ENCODE results near the gene TBRG4.
"Not testable (repeated sequence)": the region's sequence is repeated elsewhere in the genome, so short reads cannot be mapped to it uniquely, and the experiment has no call there.

The TBRG4 gene

DNA sequence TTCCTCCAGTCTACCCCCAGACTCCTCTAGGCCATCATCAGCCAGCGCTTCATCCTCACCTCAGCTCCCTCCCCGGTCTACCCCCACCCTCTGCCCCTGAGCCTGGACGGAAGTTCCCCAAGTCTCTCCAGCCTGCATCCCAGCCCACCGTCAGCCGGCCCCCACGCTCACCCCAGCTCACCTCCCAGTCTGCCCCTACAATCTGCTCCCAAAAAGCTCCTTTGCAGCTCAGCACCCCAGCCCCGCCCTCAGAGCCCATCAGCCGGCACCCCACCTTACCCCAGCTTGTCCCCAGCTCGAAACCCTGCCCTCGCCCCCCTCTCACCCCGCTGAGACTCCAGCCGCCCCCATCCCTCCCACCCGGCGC lies 45.8 kb upstream of the TBRG4 start:
- TF ChIP-seq, protein P1, sequence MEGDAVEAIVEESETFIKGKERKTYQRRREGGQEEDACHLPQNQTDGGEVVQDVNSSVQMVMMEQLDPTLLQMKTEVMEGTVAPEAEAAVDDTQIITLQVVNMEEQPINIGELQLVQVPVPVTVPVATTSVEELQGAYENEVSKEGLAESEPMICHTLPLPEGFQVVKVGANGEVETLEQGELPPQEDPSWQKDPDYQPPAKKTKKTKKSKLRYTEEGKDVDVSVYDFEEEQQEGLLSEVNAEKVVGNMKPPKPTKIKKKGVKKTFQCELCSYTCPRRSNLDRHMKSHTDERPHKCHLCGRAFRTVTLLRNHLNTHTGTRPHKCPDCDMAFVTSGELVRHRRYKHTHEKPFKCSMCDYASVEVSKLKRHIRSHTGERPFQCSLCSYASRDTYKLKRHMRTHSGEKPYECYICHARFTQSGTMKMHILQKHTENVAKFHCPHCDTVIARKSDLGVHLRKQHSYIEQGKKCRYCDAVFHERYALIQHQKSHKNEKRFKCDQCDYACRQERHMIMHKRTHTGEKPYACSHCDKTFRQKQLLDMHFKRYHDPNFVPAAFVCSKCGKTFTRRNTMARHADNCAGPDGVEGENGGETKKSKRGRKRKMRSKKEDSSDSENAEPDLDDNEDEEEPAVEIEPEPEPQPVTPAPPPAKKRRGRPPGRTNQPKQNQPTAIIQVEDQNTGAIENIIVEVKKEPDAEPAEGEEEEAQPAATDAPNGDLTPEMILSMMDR (IDR thresholded peaks at IDR 0.05; ENCODE audit: low read depth, low read length), result no peak
- H3K4me3 ChIP-seq (replicated peaks in 1 of 2; ENCODE audit: low read depth in 2 of 2, low read length in 2 of 2), result no peak overlapping the region
- DNase-seq (ENCODE audit: low read depth in 2 of 2), result no peak

DNA sequence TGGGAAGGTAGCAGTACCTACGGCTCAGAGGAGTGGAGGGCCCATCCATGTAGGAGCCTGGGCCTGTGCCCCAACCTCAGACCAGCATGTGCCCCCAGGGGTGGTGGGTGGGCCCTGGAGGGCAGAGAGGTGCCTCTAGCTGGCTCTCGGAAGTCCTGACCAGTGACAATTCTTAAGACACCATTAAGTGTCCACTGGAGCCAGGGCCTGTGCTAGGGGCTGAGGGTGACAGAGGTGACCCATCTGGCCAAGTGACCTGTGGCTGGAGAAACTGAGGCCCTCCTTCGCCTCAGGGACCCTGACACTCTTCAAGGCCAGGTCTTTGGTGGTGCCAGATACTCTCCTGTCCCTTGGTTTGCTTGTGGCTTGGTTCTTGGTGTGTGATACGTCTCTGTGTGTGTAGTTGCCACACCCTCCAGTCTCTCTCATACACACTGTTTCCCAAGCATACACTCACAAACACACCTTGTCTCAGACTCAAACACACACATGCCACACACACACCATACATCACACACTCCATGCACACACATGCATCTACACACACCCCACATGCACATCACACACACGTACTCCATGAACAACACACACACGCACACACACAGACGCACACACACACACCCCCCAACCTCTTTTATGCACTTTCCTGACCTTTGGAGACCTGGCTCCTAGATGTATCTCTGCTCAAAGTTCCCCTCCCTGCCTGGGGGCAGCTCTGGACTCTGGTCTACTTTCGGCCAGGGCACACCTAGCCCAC lies 45.2 kb upstream of the TBRG4 start:
- H3K4me3 ChIP-seq (replicated peaks in 1 of 2; ENCODE audit: low read depth in 2 of 2, low read length in 2 of 2), result no peak overlapping the region
- TF ChIP-seq, protein P1 (IDR thresholded peaks at IDR 0.05; ENCODE audit: low read depth, low read length), result no peak
- no peak for DNase-seq (ENCODE audit: low read depth in 2 of 2)

DNA sequence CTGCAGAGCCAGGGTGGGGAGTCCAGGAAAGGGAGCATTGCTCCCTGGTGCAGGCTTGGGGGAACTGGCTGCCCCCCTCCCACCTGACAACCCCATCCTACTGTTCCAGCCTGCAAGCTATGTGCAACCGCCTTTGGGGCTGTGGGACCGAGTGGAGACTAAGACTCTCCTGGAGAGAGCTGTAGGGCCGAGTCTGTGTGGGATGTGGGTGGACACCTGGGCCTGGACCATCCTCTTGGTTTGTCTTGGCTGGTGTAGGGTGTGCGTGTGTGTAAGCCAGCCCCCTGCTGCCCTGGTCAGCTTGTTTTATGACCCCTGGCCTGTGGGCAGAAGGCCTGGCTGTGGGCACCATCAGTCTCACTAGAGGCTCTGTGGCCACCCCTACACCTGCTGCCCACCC lies 44.4 kb upstream of the TBRG4 start:
- H3K4me3 ChIP-seq (replicated peaks in 1 of 2; ENCODE audit: low read depth in 2 of 2, low read length in 2 of 2), result no peak overlapping the region
- DNase-seq (ENCODE audit: low read depth in 2 of 2), result no peak
- TF ChIP-seq, protein P1 (IDR thresholded peaks at IDR 0.05; ENCODE audit: low read depth, low read length), result no peak

DNA sequence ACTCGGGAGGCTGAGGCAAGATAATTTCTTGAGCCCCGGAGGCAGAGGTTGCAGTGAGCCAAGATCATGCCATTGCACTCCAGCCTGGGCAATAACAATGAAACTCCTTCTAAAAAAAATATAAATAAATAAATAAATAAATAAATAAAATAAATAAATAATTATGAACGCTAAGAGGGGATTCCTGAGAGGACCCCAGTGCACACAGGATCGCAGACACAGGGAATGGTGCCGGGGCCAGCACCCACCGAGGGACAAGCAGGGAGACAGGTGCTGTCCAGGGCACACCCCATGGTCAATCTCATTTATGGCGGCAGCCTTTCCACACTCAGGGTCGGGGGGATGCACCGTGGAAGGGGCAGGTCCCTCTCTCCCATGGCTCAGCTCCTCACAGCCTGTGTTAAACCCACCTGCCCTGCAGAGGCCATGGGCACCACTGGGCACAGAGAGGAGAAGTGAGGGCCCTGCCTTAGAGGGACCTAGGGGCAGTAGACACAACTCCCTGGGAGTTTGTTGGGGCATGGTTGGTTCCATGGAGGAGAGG lies 43.9 kb upstream of the TBRG4 start:
- DNase-seq (ENCODE audit: low read depth in 2 of 2), result no peak
- H3K4me3 ChIP-seq (replicated peaks in 1 of 2; ENCODE audit: low read depth in 2 of 2, low read length in 2 of 2), result no peak overlapping the region
- TF ChIP-seq, protein P1 (IDR thresholded peaks at IDR 0.05; ENCODE audit: low read depth, low read length), result no peak

DNA sequence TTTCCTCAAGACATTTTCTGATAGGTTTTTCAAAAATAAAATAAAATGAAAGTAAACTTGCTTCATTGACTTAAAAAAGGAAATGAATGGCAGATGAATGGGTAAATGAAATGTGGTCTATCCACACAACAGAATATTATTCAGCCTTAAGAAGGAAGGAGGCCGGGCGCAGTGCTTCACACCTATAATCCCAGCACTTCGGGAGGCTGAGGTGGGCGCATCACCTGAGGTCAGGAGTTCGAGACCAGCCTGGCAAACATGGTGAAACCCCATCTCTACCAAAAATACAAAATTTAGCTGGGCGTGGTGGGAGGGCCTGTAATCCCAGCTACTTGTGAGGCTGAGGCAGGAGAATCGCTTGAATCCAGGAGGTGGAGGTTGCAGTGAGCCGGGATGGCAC lies 42.4 kb upstream of the TBRG4 start:
- not testable (repeated sequence) for DNase-seq (ENCODE audit: low read depth in 2 of 2); H3K4me3 ChIP-seq (replicated peaks in 1 of 2; ENCODE audit: low read depth in 2 of 2, low read length in 2 of 2)

DNA sequence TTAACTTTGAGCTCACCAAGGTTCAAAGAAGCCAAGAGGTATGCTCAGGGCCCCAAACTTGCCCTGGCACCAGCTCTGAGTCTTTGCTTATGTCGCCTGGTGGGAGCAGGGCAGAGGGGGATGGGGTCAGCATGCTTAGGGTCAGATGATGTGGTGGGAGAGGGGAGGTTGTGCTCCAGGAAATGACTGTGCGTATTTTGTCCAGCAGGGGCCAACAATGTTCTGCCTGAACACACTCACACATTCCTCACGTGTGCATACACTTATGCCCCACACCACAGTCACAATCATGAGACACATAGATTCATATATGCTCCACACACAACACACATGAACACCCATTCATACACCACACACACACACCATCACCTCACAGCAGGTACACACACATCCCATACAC lies 41.7 kb upstream of the TBRG4 start:
- H3K4me3 ChIP-seq (replicated peaks in 1 of 2; ENCODE audit: low read depth in 2 of 2, low read length in 2 of 2), result no peak overlapping the region
- TF ChIP-seq, protein P1 (IDR thresholded peaks at IDR 0.05; ENCODE audit: low read depth, low read length), result no peak
- DNase-seq (ENCODE audit: low read depth in 2 of 2), result no peak

DNA sequence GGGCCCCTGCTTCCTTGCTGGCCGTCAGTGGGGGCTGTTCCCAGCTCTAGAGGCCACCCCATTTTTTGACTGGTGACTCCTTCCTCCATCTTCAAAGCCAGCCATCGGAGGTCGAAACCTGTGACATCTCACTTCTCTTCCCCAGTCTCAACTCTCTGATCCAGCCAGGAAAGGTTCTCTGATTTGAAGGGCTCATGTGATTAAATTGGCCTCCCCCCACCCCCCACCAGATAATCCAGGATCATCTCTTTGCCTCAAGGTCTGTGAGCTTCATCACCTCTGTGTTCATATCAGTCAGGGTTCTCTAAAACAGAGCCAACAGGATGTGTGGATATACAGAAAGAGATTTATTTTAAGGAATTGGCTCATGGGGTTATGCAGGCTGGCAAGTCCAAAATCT lies 40.5 kb upstream of the TBRG4 start:
- no peak overlapping the region for H3K4me3 ChIP-seq (replicated peaks in 1 of 2; ENCODE audit: low read depth in 2 of 2, low read length in 2 of 2)
- TF ChIP-seq, protein P1 (IDR thresholded peaks at IDR 0.05; ENCODE audit: low read depth, low read length), result no peak
- DNase-seq (ENCODE audit: low read depth in 2 of 2), result no peak
